HuH-7 (cell line): ENCODE measurements around the gene TMEM221.

Source experiments
- DNase-seq: peaks from one replicate; pipeline ENCODE4 v3.0.0; 2011; ENCODE audit warnings: low spot score

The TMEM221 gene

GRCh38 chr19:17405250-17406045 is 43.0 kb downstream of the TMEM221 start, which contains the start of gene BST2:
TSS of gene BST2 (minus strand) at chr19:17405630. CDS start at chr19:17405575, 55 bp downstream.
- no peak for DNase-seq

DNA sequence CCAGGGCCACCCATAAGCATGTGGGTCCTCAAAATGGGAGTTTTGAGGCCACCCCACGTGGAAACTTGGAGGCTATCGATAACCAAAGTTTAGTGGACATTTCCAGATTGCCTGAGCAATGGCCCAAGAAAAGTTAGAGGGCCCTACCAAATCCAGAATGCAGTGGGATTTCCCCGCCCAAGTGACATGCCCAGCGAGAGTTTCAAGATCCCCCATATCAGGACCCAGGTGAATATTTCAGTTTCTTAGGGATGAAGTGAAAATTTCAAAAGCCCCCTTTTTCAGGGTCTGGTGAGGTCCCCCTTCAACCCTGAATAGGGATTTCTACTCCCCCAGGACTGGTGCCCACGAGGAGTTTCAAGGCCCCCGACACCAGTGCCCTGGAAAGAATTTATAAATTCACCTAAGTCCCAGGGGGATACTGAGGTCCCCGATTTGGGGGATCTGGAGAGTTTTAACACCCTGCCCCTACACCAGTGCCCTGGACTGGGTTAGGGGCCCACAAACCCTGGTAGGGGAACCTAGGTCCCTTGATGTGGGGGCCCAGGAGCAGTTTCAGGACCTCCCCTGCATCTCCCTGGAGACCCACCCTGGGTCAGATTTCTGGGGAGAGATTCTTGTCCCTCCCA is 43.7 kb downstream of the TMEM221 start:
- DNase-seq = no peak

DNA sequence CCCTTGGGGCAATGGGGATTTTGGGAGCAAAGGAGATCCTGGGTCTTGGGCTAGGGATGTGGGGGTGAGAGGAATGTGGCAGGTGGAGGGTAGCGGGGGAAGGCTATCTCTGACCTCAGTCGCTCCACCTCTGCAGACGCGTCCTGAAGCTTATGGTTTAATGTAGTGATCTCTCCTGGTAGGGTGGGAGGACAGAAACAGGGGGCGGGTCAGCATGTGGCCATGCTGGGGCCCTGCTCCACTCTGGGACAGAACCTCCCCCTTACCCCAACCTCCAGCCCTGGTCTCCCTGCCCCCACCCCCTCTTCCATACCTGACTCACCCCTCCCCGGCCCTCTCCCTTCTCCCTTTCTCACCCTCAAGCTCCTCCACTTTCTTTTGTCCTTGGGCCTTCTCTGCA is 44.5 kb downstream of the TMEM221 start:
- DNase-seq = no peak

- no peak for DNase-seq
Measured at GRCh38 chr19:17402982-17403855, 45.2 kb downstream of the TMEM221 start.

DNA sequence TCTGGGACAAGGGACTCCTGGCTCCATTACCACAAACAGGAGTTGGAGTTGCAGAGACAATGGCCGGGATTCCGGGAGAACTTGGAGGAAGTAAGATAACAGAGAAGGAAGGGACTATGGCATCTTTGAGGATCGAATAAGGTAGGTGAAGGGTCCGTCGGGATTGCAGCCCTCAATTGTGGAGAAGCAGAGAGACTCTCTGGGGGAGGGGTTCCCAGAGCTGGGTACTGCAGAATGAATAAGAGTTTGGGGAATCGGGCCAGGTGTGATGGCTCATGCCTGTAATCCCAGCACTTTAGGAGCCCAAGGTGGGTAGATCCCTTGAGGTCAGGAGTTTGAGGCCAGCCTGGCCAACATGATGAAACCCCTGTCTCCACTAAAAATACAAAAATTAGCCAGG is 46.8 kb downstream of the TMEM221 start:
- DNase-seq = no peak

DNA sequence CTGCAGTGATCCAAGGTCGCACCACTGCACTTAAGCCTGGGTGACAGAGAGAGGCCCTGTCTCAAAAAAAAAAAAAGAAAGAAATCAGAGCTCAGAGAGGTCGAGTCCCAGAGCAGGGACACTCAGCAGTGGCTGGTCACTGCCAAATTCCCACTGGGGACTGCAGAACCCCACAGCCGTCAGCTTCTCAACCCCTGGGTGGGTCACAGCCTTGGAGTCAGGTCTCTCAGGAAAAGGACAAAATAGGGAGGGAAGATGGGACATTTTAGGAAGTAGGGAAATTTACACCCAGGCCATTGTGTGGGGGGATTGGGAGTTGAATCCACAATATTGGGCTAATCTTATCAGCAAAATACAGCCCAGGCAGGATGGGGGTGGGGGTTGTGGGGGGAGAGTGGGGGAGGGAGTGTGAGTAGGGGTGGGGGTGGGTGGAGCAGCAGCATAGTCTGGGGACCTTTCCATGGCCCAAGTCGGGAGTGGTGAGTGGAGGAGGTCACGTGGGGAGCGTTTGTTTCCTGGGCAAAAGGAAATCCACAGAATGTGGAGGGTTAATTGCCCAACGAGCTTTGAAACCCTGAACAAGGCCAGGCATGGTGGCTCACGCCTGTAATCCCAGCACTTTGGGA is 49.5 kb downstream of the TMEM221 start:
- no peak for DNase-seq

DNA sequence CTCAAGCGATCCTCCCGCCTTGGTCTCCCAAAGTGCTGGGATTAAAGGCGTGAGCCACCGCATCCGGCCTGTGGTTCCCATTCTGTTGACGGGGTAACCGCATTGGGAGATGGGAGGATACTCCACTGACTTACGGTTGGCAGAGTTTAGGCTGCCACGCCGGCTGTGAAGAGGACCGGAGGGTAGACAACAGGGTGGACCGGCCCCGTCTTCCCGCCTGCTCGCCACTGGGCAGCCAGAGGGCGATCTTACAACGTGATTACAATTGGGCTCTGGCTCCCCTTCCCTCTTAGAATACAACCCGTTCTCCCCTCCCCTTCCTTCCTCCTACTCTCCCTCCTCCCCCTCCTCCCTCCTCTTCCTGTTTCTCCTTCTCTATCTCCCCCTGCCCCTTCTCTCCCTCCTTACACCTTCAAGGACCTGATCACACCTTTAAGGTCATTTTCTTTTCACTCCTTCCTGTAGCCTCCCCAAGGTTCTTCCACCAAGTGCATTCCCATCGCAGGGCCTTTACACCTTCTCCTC is 53.5 kb downstream of the TMEM221 start:
- DNase-seq = no peak

- no peak for DNase-seq
Measured at GRCh38 chr19:17393914-17394313, 54.6 kb downstream of the TMEM221 start, which contains the start of gene CCDC194. TSS of gene CCDC194 (minus strand) at chr19:17394196. CDS start at chr19:17394158, 38 bp downstream.

DNA sequence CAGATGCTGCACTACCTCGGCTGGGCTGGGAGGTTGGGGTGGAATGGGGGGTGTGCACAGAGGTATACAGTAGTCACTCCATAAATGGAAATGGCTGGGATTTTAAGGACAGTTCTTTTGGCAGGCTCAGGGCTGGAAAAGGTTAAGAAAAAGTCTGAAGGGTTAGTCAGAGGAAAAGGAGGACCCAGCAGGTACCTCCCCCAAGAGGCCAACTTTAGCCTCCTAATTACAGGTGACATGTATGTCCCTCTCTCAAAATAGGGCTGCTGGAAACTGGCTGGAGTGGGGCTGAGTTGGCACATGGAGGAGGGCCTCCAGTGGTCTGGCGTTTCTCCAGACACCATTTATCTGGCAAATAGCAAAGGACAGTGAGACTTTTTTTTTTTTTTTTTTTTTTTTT is 55.5 kb downstream of the TMEM221 start:
- DNase-seq = no peak

DNA sequence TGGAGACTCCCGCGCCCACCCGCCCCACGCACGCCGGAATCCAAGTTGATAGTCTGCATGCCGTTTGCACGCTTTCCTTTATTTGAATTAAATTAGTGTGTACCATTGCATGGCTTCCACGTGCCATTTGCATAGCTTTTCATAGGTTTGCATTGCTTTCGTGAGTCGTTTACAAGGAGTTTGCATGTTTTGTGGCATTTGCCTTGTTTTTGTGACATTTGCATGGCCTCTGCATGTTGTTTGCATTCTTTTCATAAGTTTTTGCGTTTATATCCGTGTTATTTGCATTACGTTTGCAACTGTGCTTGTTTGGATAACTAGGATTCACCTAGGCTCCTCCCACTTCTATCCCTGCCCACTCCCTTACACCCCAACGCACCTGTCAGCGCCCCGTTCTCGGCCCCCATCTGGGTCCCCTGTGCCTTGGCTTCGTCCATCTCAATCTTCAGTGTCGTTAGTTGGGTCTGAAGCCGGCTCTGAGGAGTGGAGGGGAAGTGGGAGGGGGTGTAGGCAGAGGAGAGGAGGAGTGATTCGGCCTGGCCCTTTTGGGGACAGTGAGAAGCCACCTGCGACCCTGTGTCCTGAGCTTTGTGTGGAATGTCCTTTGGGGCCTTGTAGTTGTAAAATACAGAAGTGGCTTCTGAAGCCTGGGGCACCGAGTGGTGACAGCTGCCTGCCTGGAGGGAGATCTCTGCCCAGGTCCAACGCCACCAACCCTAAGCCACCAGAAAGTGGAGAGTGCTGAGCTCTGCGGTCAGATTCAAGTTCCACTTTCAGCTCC is 56.9 kb downstream of the TMEM221 start:
- DNase-seq = peak; percentile 59

DNA sequence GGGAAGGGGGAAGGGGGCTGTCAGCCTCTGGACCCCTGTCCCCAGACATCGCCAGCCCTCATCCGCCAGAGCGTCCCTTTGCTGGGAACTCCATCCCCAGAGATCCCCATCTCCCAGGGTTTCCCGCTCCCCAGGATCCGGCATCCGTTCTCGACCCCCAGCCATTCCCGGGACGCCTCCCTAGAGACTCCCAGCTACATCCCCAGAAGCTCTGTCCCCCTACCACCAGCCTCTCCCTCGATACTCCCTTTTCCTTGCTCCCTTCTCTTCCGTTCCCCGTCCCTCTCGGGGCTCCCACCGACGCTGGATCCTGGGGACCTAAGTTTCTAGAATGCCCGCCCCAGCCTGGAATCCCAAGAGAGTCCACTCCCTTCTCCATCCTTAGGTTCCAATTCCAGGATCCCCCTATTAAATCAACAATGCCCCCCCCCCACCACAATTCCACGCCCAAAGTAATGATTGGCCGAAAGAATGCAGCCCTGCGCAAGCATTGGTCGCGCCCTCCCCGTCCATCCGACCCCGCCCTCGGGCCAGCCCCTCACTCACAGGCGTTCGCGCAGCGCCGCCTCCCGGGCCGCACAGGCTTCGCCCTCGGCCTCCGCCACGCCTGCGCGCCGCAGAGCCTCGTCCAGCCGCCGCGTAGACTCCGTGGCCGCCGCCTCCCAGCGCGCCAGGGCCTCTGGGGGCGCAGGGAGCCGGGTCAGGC is 57.6 kb downstream of the TMEM221 start:
- DNase-seq = peak; percentile 95

GRCh38 chr19:17389957-17390664 is 58.4 kb downstream of the TMEM221 start:
- DNase-seq = no peak

- DNase-seq = no peak
Measured at GRCh38 chr19:17389288-17389687, 59.2 kb downstream of the TMEM221 start.

DNA sequence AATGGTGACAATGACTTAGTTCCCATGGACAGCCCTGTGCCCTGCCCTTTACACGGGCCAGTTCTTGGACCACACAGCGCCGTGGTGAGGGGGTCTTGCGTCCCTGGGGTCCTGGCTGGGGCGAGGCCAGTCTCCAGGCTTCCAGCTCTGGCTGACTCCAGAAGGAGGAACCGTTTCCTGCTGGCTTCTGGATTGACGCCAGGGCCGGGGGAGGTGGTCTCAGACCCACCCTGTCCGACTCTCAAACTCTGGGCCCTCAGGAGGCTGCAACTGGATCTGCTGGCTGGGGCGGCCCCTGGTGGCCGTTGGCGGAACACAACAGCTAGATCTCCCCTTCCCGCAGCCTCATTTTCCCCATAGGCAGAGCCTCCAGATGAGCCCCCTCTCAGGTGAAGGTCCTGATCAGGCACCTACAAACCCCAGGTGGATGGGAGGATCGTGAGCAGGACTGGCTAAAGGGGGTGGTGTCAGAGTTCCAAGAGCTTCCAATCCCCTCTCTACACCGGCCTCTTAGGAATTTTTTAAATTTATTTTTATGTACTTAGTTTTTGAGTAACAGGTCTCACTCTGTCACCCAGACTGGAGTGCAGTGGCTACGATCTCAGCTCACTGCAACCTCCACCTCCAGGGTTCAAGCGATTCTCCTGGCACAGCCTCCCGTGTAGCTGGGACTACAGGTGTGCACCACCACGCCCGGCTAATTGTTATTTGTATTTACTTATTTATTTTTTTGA is 62.4 kb downstream of the TMEM221 start:
- peak; percentile 72 for DNase-seq
